BLaER1 (cell line): Measurements from ENCODE around the gene TARS3.
A peak's percentile ranks its signal among the peaks of the same experiment; 100 is the strongest.

Source experiments
- H3K27ac ChIP-seq: shearing (Covaris generic); formaldehyde crosslinking; 2 replicates; pipeline ENCODE4 v1.8.1; 2022
- H3K27me3 ChIP-seq: shearing (Covaris generic); formaldehyde crosslinking; 2 replicates; pipeline ENCODE4 v1.8.1; 2022
- H3K36me3 ChIP-seq: shearing (Covaris generic); formaldehyde crosslinking; 2 replicates; pipeline ENCODE4 v1.8.1; 2022
- H3K4me1 ChIP-seq: shearing (Covaris generic); formaldehyde crosslinking; 2 replicates; pipeline ENCODE4 v1.8.1; 2022
- H3K4me2 ChIP-seq: shearing (Covaris generic); formaldehyde crosslinking; 2 replicates; pipeline ENCODE4 v1.8.1; 2022
- H3K4me3 ChIP-seq: shearing (Covaris generic); formaldehyde crosslinking; 2 replicates; pipeline ENCODE4 v1.8.1; 2022
- H3K9ac ChIP-seq: shearing (Covaris generic); formaldehyde crosslinking; 2 replicates; pipeline ENCODE4 v1.8.1; 2022
- H3K9me3 ChIP-seq: shearing (Covaris generic); formaldehyde crosslinking; 2 replicates; pipeline ENCODE4 v1.8.1; 2022
- H4K20me1 ChIP-seq: shearing (Covaris generic); formaldehyde crosslinking; 2 replicates; pipeline ENCODE4 v1.8.1; 2022
- Cebpa-rat ChIP-seq: shearing (Covaris generic); IDR thresholded peaks from 2 replicates; pipeline ENCODE4 v1.8.1; 2022

The TARS3 gene

DNA sequence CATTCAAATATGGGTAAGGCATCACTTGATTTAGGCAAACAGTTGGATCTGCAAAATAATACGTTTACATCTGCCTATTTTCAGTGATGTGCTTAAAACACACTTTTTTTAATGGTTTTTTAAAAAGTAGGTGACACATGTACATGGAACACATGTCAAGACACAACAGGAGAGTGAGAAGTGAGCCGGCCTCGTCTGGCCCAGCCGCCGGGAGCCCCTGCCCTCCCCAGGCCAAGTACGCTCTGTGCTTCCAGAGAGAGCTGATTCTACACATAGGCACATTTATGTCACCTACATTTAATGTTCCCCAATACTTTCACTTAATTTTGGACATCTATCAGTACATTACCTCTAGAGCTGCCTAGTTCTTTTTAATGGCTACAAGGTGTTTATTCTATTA, 75.9 kb downstream of the TARS3 start:
- Histone ChIP-seq H3K4me3 (no peak overlapping the region), H3K4me2 (no peak overlapping the region)

DNA sequence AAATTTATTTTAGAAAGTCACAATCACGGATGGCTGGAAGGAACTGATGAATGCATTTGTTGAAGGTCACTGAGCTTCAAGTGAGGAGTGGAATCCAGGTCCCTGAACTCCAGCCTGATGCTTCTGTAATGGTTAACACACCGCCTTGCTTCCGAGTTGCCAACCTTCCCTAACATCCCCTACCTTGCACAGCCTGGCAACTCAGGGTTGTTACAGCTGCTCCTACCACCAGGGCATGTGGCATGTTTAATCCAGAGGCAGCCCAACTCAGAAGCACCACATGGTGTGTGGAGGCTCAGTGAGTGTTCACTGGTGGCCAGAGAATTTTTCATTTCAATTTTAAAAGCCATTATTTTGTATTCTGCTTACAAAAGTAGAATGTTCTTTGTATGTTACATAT, 77.0 kb downstream of the TARS3 start:
- H3K4me1 ChIP-seq: peaks cover 45% of the 10 kb centered on the region
- no peak for TF ChIP-seq Cebpa-rat
- H3K36me3 ChIP-seq: peaks cover 70% of the 10 kb centered on the region
- peaks cover 68% of the 10 kb centered on the region for H4K20me1 ChIP-seq
- H3K9me3 ChIP-seq: no peaks in the 10 kb centered on the region
- no peaks in the 10 kb centered on the region for H3K27me3 ChIP-seq
- no peak overlapping the region for H3K9ac ChIP-seq
- H3K4me3 ChIP-seq: no peak overlapping the region
- no peak overlapping the region for H3K4me2 ChIP-seq
- H3K27ac ChIP-seq: no peak overlapping the region

More for the DNA sequence above, 75.9 kb downstream of the TARS3 start:
- Histone ChIP-seq H3K36me3 (peaks cover 60% of the 10 kb centered on the region), H3K4me1 (peaks cover 41% of the 10 kb centered on the region), H3K27ac (no peak overlapping the region), H3K27me3 (no peaks in the 10 kb centered on the region), H3K9me3 (no peaks in the 10 kb centered on the region), H4K20me1 (peaks cover 64% of the 10 kb centered on the region), H3K9ac (no peak overlapping the region)
- TF ChIP-seq Cebpa-rat: no peak

GRCh38 chr15:101646672-101647071, 77.6 kb downstream of the TARS3 start:
- Histone ChIP-seq H4K20me1 (peaks cover 74% of the 10 kb centered on the region), H3K4me2 (no peak overlapping the region), H3K9ac (no peak overlapping the region), H3K27me3 (no peaks in the 10 kb centered on the region), H3K9me3 (no peaks in the 10 kb centered on the region), H3K36me3 (peaks cover 70% of the 10 kb centered on the region), H3K4me1 (peaks cover 51% of the 10 kb centered on the region), H3K27ac (no peak overlapping the region), H3K4me3 (no peak overlapping the region)
- no peak for TF ChIP-seq Cebpa-rat

GRCh38 chr15:101642361-101642760, 81.9 kb downstream of the TARS3 start:
- TF ChIP-seq Cebpa-rat: no peak
- Histone ChIP-seq H3K9me3 (no peaks in the 10 kb centered on the region), H4K20me1 (peaks cover 54% of the 10 kb centered on the region), H3K36me3 (peaks cover 60% of the 10 kb centered on the region), H3K4me3 (no peak overlapping the region; the same call in 1 of the 2 replicates), H3K4me1 (peaks cover 48% of the 10 kb centered on the region), H3K4me2 (peak overlapping the region; percentile 82), H3K9ac (peak overlapping the region; percentile 63), H3K27me3 (no peaks in the 10 kb centered on the region), H3K27ac (peak overlapping the region; percentile 70)

DNA sequence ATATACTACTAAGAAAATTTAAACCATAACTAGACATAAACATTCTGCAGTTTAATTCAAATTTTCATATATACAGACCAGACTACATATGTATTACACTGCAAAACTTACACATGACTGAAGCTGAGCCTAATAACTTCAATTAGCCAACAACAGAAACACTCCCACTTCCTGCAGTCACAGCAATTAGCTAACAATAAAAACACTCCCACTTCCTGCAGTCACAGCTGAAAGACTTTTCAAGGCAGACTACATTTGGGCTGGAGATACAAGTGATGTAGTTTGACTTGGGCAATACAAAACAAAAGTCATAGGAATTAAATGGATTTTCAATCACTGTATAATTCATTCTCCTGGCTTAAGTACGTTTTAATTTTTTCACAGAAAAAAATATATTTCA, 82.4 kb downstream of the TARS3 start:
- Histone ChIP-seq H3K4me2 (peak overlapping the region; percentile 82), H3K9ac (no peak overlapping the region), H3K9me3 (no peaks in the 10 kb centered on the region), H3K27me3 (no peaks in the 10 kb centered on the region), H3K4me3 (no peak overlapping the region), H3K4me1 (peaks cover 48% of the 10 kb centered on the region), H3K27ac (peak overlapping the region; percentile 70), H4K20me1 (peaks cover 49% of the 10 kb centered on the region), H3K36me3 (peaks cover 55% of the 10 kb centered on the region)
- TF ChIP-seq Cebpa-rat: no peak

DNA sequence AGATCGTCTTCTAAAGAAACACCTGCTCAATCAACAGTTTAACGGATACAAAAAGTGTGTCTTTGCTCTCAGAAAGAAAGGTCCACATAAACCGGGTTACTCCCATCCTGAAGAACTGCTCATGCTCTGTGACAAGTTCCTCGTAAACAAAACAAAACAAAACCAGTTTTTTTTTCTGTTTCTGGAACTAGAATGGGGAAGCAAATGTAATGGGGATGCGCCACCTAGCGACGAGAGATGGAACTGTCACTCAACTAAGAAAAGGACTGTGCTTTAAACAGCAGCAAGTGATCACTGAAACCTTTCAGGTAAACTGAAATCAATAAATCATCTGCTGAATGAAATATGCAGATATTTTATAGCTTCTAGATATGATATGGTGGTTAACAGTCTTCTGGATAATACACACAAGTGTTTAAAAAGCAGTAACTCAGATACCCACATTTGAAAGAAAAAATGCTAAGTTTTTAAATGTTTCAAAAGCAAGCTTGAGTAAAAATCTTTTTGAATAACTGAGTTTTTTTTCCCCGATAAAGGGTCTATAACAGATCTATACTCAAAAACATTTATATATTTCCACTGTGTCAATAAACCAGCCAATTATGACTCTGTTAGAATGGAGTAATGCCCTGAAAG, 83.0 kb downstream of the TARS3 start:
- Histone ChIP-seq H4K20me1 (peaks cover 43% of the 10 kb centered on the region), H3K27me3 (no peaks in the 10 kb centered on the region), H3K9me3 (no peaks in the 10 kb centered on the region), H3K9ac (peak overlapping the region; percentile 44), H3K4me2 (peak overlapping the region; percentile 82), H3K4me1 (peaks cover 51% of the 10 kb centered on the region), H3K36me3 (peaks cover 48% of the 10 kb centered on the region), H3K4me3 (no peak overlapping the region), H3K27ac (no peak overlapping the region)
- TF ChIP-seq Cebpa-rat: no peak

DNA sequence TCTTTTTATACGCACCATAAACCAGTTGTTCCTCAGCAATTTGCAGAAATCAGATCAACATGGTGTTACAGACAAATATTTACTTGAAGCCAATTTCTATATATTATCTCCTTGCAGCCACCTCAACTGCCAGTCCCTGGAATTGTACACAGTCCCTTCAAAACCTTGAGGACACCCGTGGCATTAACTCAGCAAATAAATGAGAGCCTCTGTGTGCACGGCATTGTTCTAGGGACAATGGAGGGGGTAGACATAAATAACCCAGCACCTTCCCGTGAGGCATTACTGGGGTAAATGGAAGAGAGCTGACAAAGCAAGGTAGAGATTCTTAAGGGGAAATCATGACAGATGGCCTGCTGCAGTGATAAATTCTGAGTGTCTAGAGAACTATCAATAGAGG, 84.6 kb downstream of the TARS3 start:
- Histone ChIP-seq H3K27ac (no peak overlapping the region), H3K36me3 (peaks cover 33% of the 10 kb centered on the region), H3K4me1 (peaks cover 66% of the 10 kb centered on the region), H3K4me2 (no peak overlapping the region), H3K9me3 (no peaks in the 10 kb centered on the region), H3K9ac (0 out of 2 replicates have a peak overlapping the region, but pooled peaks have one; percentile 44), H3K27me3 (no peaks in the 10 kb centered on the region), H4K20me1 (peaks cover 38% of the 10 kb centered on the region), H3K4me3 (no peak overlapping the region)
- no peak for TF ChIP-seq Cebpa-rat

DNA sequence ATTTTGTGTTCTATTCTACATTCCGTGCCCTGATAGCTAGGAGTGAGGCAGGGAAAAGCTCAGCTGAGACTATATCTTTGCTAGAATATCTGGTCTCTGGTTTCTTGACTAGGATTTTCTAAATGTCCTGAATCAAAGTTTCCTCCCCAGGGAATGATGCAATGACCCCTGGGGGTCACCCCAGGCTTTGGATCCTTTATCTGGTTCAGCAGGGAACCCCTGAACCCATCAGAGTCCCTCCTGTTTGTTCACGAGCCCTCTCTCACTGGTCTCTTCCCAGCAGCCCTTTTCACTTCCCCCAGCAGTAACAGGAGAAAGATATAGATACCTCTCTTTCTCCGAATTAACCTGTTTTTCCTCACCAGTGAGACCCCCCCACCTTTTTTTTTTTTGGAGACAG, 86.4 kb downstream of the TARS3 start:
- Histone ChIP-seq H3K27ac (no peak overlapping the region), H3K4me3 (no peak overlapping the region), H3K36me3 (peaks cover 17% of the 10 kb centered on the region), H3K4me2 (no peak overlapping the region), H3K4me1 (peaks cover 50% of the 10 kb centered on the region), H3K27me3 (no peaks in the 10 kb centered on the region), H4K20me1 (peaks cover 30% of the 10 kb centered on the region), H3K9me3 (no peaks in the 10 kb centered on the region), H3K9ac (no peak overlapping the region)
- no peak for TF ChIP-seq Cebpa-rat

- Histone ChIP-seq H3K27me3 (no peaks in the 10 kb centered on the region), H3K27ac (no peak overlapping the region), H3K4me2 (no peak overlapping the region), H4K20me1 (peaks cover 28% of the 10 kb centered on the region), H3K36me3 (peaks cover 14% of the 10 kb centered on the region), H3K4me1 (peaks cover 46% of the 10 kb centered on the region), H3K4me3 (no peak overlapping the region), H3K9ac (no peak overlapping the region), H3K9me3 (no peaks in the 10 kb centered on the region)
- no peak for TF ChIP-seq Cebpa-rat
These were observed 86.8 kb downstream of the TARS3 start for GRCh38 chr15:101637516-101637915.

DNA sequence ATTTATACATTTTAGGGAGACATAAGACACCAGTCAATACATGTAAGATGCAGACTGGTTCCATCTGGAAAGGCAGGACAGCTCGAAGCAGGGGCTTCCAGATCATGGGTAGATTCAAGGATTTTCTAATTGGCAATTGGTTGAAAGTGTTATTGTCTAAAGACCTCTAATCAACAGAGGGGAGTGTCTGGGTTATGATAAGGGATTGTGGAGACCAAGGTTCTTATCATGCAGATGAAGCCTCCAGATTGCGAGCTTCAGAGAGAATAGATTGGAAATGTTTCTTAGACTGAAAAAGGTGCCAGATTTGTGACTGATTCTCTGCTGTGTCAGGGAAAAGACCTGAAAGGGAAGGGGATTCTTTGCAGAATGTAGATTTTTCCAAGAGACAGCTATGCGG, 87.2 kb downstream of the TARS3 start:
- H3K9ac ChIP-seq: no peak overlapping the region
- TF ChIP-seq Cebpa-rat: no peak
- no peak overlapping the region for H3K27ac ChIP-seq
- H3K4me1 ChIP-seq: peaks cover 42% of the 10 kb centered on the region
- H3K4me3 ChIP-seq: no peak overlapping the region
- H4K20me1 ChIP-seq: peaks cover 23% of the 10 kb centered on the region
- H3K9me3 ChIP-seq: no peaks in the 10 kb centered on the region
- H3K36me3 ChIP-seq: peaks cover 11% of the 10 kb centered on the region
- H3K4me2 ChIP-seq: no peak overlapping the region
- no peaks in the 10 kb centered on the region for H3K27me3 ChIP-seq
